ENCODE measurements around the gene KDM4C.

The KDM4C gene

GRCh38 chr9:7117676-7118561, 360.1 kb downstream of the KDM4C start:
- no peak for TF ChIP-seq CTCF (conservative IDR thresholded peaks at IDR 0.05; ENCODE audit: low read depth, low read length)
- Histone ChIP-seq H3K9ac (no peak overlapping the region), H3K4me3 (IDR thresholded peaks at IDR 0.05; ENCODE audit: insufficient read depth, low read depth, low read length) (no peak overlapping the region), H3K4me2 (no peak overlapping the region), H3K27ac (no peak overlapping the region), H3K27me3 (ENCODE audit: insufficient read depth, low read depth) (no peaks in the 10 kb centered on the region), H2AFZ (ENCODE audit: low read depth) (no peak overlapping the region), H3K4me1 (ENCODE audit: low read depth, poor library complexity, severe bottlenecking) (no peaks in the 10 kb centered on the region), H4K20me1 (ENCODE audit: insufficient read depth) (no peaks in the 10 kb centered on the region), H3K36me3 (ENCODE audit: insufficient read depth) (no peaks in the 10 kb centered on the region), H3K79me2 (ENCODE audit: insufficient read depth, low read depth) (no peaks in the 10 kb centered on the region)

DNA sequence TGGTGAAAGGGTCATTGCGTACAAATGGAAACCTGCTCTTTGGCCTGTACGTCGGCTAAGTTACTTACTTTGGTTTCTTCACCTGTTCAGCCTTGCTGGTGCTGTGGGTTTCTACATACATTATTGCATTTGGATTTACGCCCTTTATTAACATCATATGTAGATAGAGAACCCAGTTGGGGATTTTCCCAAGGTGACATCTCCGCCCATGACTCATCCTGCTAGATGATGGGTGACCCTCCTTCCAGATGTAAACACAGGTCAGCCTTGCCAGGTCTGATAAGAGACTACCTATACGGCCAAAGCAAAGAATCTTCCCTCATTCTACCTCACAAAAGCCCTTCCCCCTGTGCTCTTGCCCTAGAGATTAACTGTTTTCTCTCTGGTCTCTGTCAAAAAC, 360.9 kb downstream of the KDM4C start:
- Histone ChIP-seq H2AFZ (ENCODE audit: low read depth) (no peak overlapping the region), H3K79me2 (ENCODE audit: insufficient read depth, low read depth) (no peaks in the 10 kb centered on the region), H3K27me3 (ENCODE audit: insufficient read depth, low read depth) (no peaks in the 10 kb centered on the region), H4K20me1 (ENCODE audit: insufficient read depth) (no peaks in the 10 kb centered on the region), H3K4me1 (ENCODE audit: low read depth, poor library complexity, severe bottlenecking) (no peaks in the 10 kb centered on the region), H3K9ac (no peak overlapping the region), H3K4me3 (IDR thresholded peaks at IDR 0.05; ENCODE audit: insufficient read depth, low read depth, low read length) (no peak overlapping the region), H3K27ac (no peak overlapping the region), H3K4me2 (no peak overlapping the region), H3K36me3 (ENCODE audit: insufficient read depth) (no peaks in the 10 kb centered on the region)
- TF ChIP-seq CTCF (conservative IDR thresholded peaks at IDR 0.05; ENCODE audit: low read depth, low read length): no peak

GRCh38 chr9:7119612-7120011, 361.8 kb downstream of the KDM4C start:
- H3K4me3 ChIP-seq (IDR thresholded peaks at IDR 0.05; ENCODE audit: insufficient read depth, low read depth, low read length): no peak overlapping the region
- H3K27me3 ChIP-seq (ENCODE audit: insufficient read depth, low read depth): no peaks in the 10 kb centered on the region
- H3K36me3 ChIP-seq (ENCODE audit: insufficient read depth): no peaks in the 10 kb centered on the region
- TF ChIP-seq CTCF (conservative IDR thresholded peaks at IDR 0.05; ENCODE audit: low read depth, low read length): no peak
- no peak overlapping the region for H3K4me2 ChIP-seq
- H3K4me1 ChIP-seq (ENCODE audit: low read depth, poor library complexity, severe bottlenecking): no peaks in the 10 kb centered on the region
- no peak overlapping the region for H2AFZ ChIP-seq (ENCODE audit: low read depth)
- H3K27ac ChIP-seq: no peak overlapping the region
- no peaks in the 10 kb centered on the region for H4K20me1 ChIP-seq (ENCODE audit: insufficient read depth)
- H3K9ac ChIP-seq: no peak overlapping the region
- no peaks in the 10 kb centered on the region for H3K79me2 ChIP-seq (ENCODE audit: insufficient read depth, low read depth)

DNA sequence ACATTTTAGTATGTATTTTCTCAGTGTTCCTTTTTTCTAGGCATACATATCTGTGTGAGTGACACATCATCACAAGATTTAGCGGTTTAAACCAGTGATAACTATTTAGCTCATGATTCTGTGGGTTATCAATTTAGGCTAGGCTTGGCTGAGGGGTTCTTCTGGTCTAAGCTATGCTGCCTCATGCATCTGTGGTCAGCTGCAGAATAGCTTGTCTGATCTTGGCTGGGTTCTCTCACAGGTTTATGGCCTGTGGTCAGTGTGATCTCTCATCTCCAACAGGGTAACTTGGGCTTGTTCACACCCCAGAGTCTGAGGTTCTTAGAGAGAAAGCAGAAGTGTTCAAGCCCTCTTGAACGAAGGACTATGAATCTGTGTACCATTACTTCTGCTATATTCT, 363.3 kb downstream of the KDM4C start:
- Histone ChIP-seq H3K27me3 (ENCODE audit: insufficient read depth, low read depth) (no peaks in the 10 kb centered on the region), H3K27ac (no peak overlapping the region), H3K36me3 (ENCODE audit: insufficient read depth) (no peaks in the 10 kb centered on the region), H3K9ac (no peak overlapping the region), H3K4me2 (no peak overlapping the region), H3K79me2 (ENCODE audit: insufficient read depth, low read depth) (no peaks in the 10 kb centered on the region), H3K4me1 (ENCODE audit: low read depth, poor library complexity, severe bottlenecking) (no peaks in the 10 kb centered on the region), H4K20me1 (ENCODE audit: insufficient read depth) (no peaks in the 10 kb centered on the region), H2AFZ (ENCODE audit: low read depth) (no peak overlapping the region), H3K4me3 (IDR thresholded peaks at IDR 0.05; ENCODE audit: insufficient read depth, low read depth, low read length) (no peak overlapping the region)
- TF ChIP-seq CTCF (conservative IDR thresholded peaks at IDR 0.05; ENCODE audit: low read depth, low read length): no peak

Data from KMS-11 (cell line).